Activated T-helper 1 cell treated with anti-CD3 and anti-CD28 coated beads, Interleukin-12 subunit alpha, Interleukin-12 subunit beta, Interleukin-2, Interleukin-4 antibody, amounts not matched to agents 30 ng/mL and 10 ng/mL and 1 ng/mL, durations not matched to agents 14 hours and 24 hours and 36 hours (primary cell): ENCODE measurements around the gene TMEM120A. TPM values are rescaled to one million over a fixed set of nuclear protein-coding genes. Genes with fewer than 3 reads are reported as not detected.

Experiments
- DNase-seq: peaks from one replicate; pipeline ENCODE4 v3.0.0; 2021; ENCODE audit warnings: low spot score
- H3K27ac Mint-ChIP-seq: one replicate; pipeline ENCODE4 v1.8.0; 2021; ENCODE audit warnings: mild to moderate bottlenecking, mixed read lengths
- H3K27me3 Mint-ChIP-seq: one replicate; pipeline ENCODE4 v1.8.0; 2022; ENCODE audit warnings: mild to moderate bottlenecking, moderate library complexity, mixed read lengths; ENCODE audit not compliant: insufficient read depth
- H3K36me3 Mint-ChIP-seq: one replicate; pipeline ENCODE4 v1.8.0; 2021; ENCODE audit warnings: low read depth, mixed read lengths
- H3K4me1 Mint-ChIP-seq: one replicate; pipeline ENCODE4 v1.8.0; 2021; ENCODE audit warnings: low read depth, mixed read lengths
- H3K4me3 Mint-ChIP-seq: one replicate; pipeline ENCODE4 v1.8.0; 2021; ENCODE audit warnings: mild to moderate bottlenecking, moderate library complexity, mixed read lengths
- H3K9me3 Mint-ChIP-seq: one replicate; pipeline ENCODE4 v1.8.0; 2021; ENCODE audit warnings: mixed read lengths
- intact Hi-C: fragments of 100-400 bp; cut with micrococcal nuclease; formaldehyde crosslinking; loops from one replicate; pipeline ENCODE4 v1.15.1; 2024
- total RNA-seq: library from RNA; stranded (reverse); gene quantifications from 2 replicates; pipeline ENCODE4 v1.2.3, GENCODE V29; 2022

The TMEM120A gene
- total RNA-seq, 1 donor from 2014 or later, result 49.9 TPM

DNA sequence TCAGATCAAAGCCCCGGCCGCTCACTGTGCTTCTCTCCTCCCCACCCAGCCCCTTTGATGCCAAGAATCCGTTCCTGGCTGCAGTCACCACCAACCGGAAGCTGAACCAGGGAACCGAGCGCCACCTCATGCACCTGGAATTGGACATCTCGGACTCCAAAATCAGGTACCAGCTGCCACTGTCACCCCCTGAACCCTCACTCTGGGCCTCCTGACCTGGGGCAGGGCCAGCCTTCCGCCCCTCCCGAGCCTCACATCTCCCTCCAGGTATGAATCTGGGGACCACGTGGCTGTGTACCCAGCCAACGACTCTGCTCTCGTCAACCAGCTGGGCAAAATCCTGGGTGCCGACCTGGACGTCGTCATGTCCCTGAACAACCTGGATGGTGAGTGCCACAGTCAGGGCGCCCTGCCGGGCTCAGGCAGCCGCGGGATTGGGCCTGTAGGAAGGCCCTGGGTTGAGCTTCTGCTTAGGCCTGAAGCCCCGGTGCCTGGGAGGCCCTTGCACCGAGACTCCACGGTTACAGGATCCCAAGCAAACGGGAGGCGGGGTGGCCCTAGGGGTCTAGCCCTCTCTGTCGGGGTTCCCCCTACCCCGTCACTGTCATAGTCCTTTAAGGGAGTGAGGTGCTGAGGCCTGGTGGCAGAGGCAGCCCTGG, 10.8 kb downstream of the TMEM120A start:
- no peaks in the 10 kb centered on the region for H3K4me1 Mint-ChIP-seq
- peaks cover 12% of the 10 kb centered on the region for H3K36me3 Mint-ChIP-seq
- H3K27ac Mint-ChIP-seq, result no peak overlapping the region
- H3K4me3 Mint-ChIP-seq, result no peak overlapping the region
- no peaks in the 10 kb centered on the region for H3K27me3 Mint-ChIP-seq
- intact Hi-C loops, result no loop called here
- DNase-seq, result no peak
- no peaks in the 10 kb centered on the region for H3K9me3 Mint-ChIP-seq

DNA sequence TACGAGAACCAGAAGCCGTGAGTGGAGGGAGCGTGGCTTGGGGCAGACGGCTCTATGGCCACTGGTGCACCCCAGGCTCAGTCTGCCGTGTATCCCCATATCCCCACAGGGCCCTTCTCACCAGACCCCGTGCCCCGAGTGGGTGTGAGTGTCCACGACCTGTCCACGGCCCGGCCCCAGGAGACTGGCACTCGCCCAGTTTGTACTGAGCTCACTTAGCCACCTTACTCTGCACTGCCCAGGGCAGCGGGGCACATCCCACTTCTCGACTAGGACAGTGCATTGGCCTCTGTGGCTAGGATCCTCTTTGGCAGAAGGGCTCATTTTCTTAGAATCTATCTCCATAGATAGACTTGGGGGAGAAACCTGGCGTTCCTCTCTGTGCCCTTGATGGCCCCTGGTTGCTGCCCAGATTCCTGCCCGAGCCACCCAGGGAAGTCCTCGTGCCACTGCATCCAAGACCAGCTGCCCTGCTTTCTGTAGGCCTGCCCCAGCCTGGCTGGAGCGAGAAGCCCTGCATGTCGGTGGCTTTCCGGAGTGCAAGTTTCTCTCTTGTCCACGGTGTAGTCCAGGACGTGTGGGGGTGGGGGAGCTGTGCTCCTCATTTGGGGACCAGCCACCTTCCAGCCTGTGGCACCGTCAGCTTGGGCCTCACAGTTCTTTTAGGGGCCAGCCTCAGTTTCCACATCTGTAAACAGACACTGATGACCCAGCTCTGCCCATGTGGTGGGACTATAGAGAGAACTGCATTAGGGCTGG, 11.9 kb downstream of the TMEM120A start:
- Mint-ChIP-seq H3K27ac (no peak overlapping the region), H3K9me3 (no peaks in the 10 kb centered on the region), H3K4me1 (no peaks in the 10 kb centered on the region), H3K4me3 (no peak overlapping the region), H3K36me3 (peaks cover 10% of the 10 kb centered on the region), H3K27me3 (no peaks in the 10 kb centered on the region)
- intact Hi-C loops, result no loop called here
- DNase-seq, result no peak

DNA sequence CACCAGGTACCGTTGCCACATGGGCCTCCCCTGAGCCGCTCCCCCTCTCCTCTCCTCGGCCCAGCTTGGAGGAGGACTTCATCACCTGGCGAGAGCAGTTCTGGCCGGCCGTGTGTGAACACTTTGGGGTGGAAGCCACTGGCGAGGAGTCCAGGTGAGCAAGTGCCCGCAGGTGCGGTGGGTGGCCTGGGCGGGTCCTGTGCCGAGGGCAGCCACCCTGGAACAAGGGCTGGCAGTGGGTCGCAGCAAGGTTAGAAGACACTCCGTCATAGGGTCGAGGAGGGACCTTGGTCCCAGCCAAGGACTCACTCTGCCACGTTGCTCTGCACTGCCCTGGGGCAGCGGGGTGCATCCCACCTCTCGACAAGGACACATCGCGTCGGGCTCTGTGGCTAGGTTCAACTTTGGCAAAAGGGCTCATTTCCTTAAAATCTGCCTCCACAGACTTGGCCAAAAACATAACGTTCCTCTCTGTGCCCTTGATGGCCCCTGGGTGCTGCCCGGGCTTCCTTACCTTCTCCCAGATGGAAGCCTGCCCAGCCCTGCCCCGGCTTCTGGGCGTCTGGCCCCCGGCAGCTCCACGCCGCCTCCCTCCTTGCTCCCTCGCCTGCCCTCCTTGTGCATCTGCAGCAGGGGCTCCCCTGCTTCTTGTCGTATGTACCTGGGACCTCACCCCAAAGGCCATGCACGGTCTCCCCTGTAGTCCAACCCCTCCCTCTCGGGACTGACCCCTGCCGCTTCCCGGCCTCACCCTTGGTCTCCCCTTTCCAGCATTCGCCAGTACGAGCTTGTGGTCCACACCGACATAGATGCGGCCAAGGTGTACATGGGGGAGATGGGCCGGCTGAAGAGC, 12.7 kb downstream of the TMEM120A start:
- Mint-ChIP-seq H3K27me3 (no peaks in the 10 kb centered on the region), H3K4me1 (no peaks in the 10 kb centered on the region), H3K4me3 (no peak overlapping the region), H3K36me3 (peaks cover 3% of the 10 kb centered on the region), H3K9me3 (no peaks in the 10 kb centered on the region), H3K27ac (no peak overlapping the region)
- intact Hi-C loops, result no loop called here
- no peak for DNase-seq

DNA sequence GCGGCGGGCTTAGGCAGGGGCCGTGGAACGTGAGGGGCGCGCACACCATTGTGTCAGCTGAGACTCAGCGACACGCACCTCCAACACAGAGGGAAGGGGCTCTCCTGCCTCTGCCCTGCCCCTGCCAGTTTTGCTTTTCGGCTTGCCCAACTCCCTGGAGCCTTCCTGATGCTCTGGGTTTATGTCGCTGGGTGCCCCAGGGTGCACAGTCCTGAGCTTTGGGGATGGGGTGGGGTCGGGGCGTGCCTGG, 13.3 kb downstream of the TMEM120A start:
- Mint-ChIP-seq H3K9me3 (no peaks in the 10 kb centered on the region), H3K36me3 (peaks cover 2% of the 10 kb centered on the region), H3K4me1 (no peaks in the 10 kb centered on the region), H3K4me3 (no peak overlapping the region), H3K27ac (no peak overlapping the region), H3K27me3 (no peaks in the 10 kb centered on the region)
- intact Hi-C loops, result no loop called here
- DNase-seq, result no peak

DNA sequence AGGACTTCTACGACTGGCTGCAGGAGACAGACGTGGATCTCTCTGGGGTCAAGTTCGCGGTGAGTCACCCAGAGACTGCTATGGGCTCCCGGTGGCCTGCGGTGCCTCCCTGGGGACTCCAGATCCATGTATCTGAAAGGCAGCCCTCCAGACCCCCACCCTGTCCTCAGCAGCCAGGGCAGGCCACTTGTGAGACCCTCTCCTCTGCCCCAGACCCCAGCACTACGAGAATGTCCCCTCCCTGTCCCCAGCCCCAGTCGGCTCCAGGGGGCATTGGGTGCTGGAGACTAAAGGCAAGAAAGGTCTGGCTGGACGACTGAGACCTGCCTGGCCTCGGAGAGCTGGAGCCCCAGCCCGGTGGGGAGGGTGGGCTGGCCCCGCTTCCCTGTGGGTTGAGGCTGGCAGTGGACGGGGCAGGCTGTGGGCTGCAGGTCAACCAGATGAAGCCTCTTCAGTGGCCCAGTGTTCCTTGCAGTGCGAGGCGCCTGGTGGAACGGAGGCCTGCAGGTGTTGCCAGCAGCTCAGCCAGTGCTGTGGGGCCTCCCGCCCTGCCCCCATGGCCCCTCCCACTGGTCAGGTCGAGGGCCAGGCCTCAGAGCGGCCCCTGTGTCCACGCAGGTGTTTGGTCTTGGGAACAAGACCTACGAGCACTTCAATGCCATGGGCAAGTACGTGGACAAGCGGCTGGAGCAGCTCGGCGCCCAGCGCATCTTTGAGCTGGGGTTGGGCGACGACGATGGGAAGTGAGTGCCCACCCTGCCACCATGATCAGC, 13.8 kb downstream of the TMEM120A start:
- H3K27me3 Mint-ChIP-seq, result no peaks in the 10 kb centered on the region
- H3K36me3 Mint-ChIP-seq, result peaks cover 2% of the 10 kb centered on the region
- H3K27ac Mint-ChIP-seq, result no peak overlapping the region
- no peaks in the 10 kb centered on the region for H3K9me3 Mint-ChIP-seq
- intact Hi-C loops, result no loop called here
- H3K4me3 Mint-ChIP-seq, result no peak overlapping the region
- no peaks in the 10 kb centered on the region for H3K4me1 Mint-ChIP-seq
- DNase-seq, result no peak

DNA sequence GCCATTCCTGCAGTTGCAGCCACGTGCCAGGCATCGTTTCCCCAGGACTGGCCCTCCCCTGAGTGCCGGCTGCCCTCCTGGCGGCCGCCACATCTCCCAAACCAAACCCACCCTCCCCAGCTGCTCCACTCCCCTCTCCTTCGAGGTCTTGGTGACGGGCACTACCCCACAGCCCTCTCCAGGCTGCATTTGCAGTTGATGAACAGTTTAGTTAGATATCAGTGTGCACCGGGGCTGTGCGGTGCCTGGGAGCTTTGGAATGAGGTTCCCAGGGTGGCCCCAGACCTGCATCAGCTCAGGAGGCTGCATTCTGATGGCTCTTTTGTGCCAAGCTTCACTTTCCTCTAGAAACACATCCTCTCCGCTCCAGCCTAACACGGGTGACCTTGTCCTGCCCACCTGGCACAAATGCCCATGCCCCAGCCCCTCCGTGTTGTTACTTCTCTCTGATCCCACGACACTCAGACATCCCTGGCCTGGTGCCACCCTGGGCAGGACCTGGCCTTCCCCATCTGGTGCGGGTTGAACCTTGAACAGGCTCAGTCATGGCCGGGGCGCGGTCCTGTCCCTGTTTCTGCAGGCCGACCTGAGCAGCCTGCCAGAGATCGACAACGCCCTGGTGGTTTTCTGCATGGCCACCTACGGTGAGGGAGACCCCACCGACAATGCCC, 14.5 kb downstream of the TMEM120A start:
- H3K27ac Mint-ChIP-seq, result no peak overlapping the region
- intact Hi-C loops, result no loop called here
- no peaks in the 10 kb centered on the region for H3K27me3 Mint-ChIP-seq
- H3K9me3 Mint-ChIP-seq, result no peaks in the 10 kb centered on the region
- no peak for DNase-seq
- peaks cover 2% of the 10 kb centered on the region for H3K36me3 Mint-ChIP-seq
- H3K4me3 Mint-ChIP-seq, result no peak overlapping the region
- no peaks in the 10 kb centered on the region for H3K4me1 Mint-ChIP-seq

DNA sequence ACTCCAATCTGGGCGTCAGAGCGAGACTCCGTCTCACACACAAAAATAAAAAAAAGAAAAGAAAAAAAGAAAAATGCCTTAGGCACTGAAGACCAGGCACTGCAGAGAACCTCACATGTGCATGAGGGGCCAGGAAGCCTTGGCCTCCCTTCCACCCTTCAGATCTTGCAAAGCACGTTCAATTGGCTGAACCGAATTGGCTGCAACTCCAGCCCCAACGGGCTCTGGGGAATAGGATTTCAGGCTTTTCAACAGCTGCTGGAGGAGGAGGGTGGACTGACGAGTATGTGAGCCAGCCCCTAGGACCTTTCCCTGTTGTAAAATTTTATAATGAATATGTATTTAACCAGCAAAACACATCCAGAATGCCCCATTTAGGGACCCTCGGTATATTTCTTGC, 16.7 kb downstream of the TMEM120A start:
- DNase-seq, result no peak
- Mint-ChIP-seq H3K4me3 (no peak overlapping the region), H3K36me3 (peaks cover 8% of the 10 kb centered on the region), H3K27ac (no peak overlapping the region), H3K27me3 (no peaks in the 10 kb centered on the region), H3K4me1 (no peaks in the 10 kb centered on the region), H3K9me3 (no peaks in the 10 kb centered on the region)
- intact Hi-C loops, result no loop called here

DNA sequence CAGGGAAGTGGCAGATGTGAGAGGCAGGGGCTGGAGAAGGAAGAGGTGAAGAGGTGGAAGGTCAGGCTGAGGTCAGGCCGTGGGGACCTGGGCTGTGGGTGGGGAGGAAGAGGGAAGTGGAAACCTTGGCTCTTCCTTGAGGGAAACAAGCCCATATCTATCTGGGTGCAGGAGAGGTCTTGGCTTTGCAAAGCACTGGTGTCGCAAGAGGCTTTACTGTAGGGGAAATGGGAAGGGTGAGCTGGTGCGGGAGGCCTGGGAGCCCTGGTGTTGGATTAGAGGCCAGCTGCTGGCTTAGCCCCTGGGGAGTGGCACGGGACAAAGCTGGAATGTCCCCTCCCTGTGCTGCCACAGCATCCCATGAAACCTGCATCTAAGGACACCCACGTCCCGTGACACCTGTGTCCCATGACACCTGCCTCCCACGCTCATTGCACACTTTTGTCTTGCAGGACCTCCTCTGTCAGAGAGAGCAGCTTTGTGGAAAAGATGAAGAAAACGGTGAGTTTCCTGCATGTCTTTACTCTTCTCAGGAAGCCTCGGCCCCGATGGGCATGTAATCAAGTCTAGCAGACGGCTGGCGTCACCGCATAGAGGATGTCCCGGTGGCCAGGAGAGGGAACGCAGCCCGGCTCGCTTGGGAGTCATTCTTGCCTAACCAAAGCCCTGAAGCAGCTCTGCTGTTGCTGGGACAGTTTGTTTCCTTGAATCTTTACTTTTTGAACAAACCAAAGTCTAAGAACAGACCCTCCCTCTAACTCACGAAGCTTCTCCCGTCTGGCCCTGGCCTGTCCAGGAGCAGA, 22.2 kb downstream of the TMEM120A start:
- H3K4me1 Mint-ChIP-seq, result no peaks in the 10 kb centered on the region
- DNase-seq, result no peak
- H3K36me3 Mint-ChIP-seq, result peaks cover 6% of the 10 kb centered on the region
- H3K9me3 Mint-ChIP-seq, result no peaks in the 10 kb centered on the region
- H3K27me3 Mint-ChIP-seq, result no peaks in the 10 kb centered on the region
- intact Hi-C loops, result no loop called here
- H3K4me3 Mint-ChIP-seq, result no peak overlapping the region
- H3K27ac Mint-ChIP-seq, result no peak overlapping the region

DNA sequence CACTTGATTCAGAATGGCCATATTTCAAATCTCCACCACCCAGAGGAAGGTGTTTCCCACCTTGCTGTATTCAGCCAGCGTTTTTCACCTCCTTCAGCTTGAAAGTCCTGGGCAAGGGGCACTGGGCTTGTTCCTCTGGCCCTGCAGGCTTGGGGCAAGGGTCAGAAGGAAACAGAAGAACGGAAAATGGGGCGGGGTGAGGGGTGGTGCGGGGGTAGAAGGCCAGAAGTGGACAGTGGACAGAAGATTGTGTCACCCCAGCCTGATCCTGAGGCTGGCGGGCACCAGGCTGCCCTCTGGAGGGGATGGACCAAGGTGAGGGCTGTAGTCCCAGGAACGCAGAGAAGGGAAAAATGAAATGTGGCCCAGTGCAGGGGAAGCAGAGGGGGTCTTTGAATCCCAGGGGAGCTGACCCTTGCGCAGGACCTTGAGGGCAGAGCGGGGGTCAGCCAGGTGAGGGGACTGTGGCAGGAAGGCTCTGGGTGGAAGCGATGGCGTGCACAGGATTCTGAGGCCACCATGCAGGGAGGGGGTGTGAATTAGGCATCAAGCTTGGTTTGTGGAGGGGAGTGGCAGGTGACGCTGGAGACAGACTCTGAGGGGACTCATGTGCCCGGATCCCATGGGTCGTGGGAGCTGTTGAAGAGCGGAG, 23.0 kb downstream of the TMEM120A start:
- Mint-ChIP-seq H3K4me3 (no peak overlapping the region), H3K27me3 (no peaks in the 10 kb centered on the region), H3K4me1 (no peaks in the 10 kb centered on the region), H3K9me3 (no peaks in the 10 kb centered on the region), H3K27ac (no peak overlapping the region), H3K36me3 (peaks cover 6% of the 10 kb centered on the region)
- intact Hi-C loops, result no loop called here
- DNase-seq, result no peak

DNA sequence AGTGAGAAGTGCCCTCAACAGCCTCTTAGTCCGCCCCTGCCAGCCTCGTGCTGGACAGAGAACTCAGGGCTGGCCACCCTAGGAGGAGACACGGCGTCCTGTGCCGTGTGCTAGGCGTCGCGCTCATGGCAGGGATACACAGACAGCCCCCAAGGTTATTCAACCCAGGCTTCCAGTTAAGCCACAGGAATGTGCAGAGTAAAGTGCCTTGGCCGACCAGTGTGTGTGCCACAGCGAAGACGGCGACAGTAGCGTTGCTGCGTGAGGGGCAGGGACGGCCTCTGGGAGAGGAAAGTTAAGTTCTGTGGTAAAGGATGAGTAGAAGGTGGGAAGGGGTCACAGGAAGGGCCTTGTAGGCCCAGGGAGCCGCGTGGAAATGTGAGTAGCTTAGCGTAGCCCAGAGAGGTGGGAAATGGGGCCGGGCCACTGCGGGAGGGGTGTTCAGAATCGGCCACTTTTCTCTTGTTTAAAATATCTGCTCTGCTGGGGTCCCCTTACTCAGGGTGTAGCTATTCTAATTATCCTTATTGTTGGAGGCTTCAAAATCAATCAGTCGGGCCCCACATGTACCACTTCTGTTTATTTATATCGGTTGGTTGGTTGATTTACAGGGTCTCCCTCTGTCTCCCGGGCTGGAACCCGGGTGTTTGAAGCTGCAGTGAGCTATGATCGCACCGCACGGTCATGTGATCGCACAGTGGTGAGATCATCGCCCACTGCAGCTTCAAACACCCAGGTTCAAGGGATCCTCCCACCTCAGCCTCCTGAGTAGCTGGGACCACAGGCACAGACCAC, 24.5 kb downstream of the TMEM120A start:
- no peak for DNase-seq
- H3K27ac Mint-ChIP-seq, result no peak overlapping the region
- H3K27me3 Mint-ChIP-seq, result no peaks in the 10 kb centered on the region
- peaks cover 6% of the 10 kb centered on the region for H3K36me3 Mint-ChIP-seq
- intact Hi-C loops, result no loop called here
- H3K9me3 Mint-ChIP-seq, result no peaks in the 10 kb centered on the region
- no peaks in the 10 kb centered on the region for H3K4me1 Mint-ChIP-seq
- no peak overlapping the region for H3K4me3 Mint-ChIP-seq

DNA sequence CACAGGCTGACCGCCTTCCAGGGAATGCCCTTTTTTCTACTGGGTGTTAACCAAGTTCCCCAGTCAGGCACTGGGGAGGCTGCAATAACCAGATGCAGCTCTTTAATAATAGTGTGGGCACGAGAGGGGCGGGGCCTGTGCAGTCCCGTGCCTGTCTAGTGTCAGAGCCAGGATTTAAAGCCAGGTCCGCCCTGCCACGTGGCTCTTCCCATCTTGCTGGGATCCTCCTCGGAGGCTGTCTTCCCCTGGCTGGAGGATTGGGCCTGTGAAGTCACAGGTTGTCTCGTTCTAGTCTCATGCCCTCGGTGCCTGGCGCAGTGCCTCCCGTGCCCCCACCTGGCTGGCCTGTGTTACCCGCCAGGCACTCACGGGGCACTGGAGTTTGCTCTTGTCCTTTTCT, 25.2 kb downstream of the TMEM120A start:
- Mint-ChIP-seq H3K4me3 (no peak overlapping the region), H3K27ac (no peak overlapping the region), H3K4me1 (no peaks in the 10 kb centered on the region), H3K9me3 (no peaks in the 10 kb centered on the region), H3K36me3 (peaks cover 4% of the 10 kb centered on the region), H3K27me3 (no peaks in the 10 kb centered on the region)
- DNase-seq, result no peak
- intact Hi-C loops, result no loop called here
